Transverse colon (tissue), 4 donors: ENCODE measurements around the gene CABCOCO1. TPM values are rescaled to one million over a fixed set of nuclear protein-coding genes. Genes with fewer than 3 reads are reported as not detected.

Experiments
- DNase-seq: peaks from one replicate; pipeline ENCODE4 v3.0.0-alpha.2; 2019
- H3K27ac ChIP-seq, 4 donors: fragments of 200-600 bp; sonication (generic); 2 replicates each; pipeline ENCODE4 v1.5.1; 2016 to 2018; ENCODE audit warnings: inconsistent platforms in 4 of 4
- H3K27me3 ChIP-seq: fragments of 200-600 bp; sonication (generic); 2 replicates; pipeline ENCODE4 v1.5.1; 2017; ENCODE audit warnings: inconsistent platforms
- H3K36me3 ChIP-seq, 4 donors: fragments of 200-600 bp; sonication (generic); 2 replicates each; pipeline ENCODE4 v1.5.1; 2017 to 2019; ENCODE audit warnings: inconsistent platforms in 4 of 4
- H3K4me1 ChIP-seq, 4 donors: fragments of 200-600 bp; sonication (generic); 2 replicates each; pipeline ENCODE4 v1.5.1; 2017 to 2020; ENCODE audit warnings: inconsistent platforms in 4 of 4
- H3K4me3 ChIP-seq, 4 donors: fragments of 200-600 bp; sonication (generic); 1 replicate in 1 of 4; 2 replicates in 3 of 4; pipeline versions ENCODE4 v1.5.1 to v1.6.1; 2017 to 2019; ENCODE audit warnings: inconsistent platforms in 4 of 4
- H3K9me3 ChIP-seq, 2 donors: fragments of 200-600 bp; sonication (generic); 2 replicates each; pipeline ENCODE4 v1.5.1; 2017 to 2019; ENCODE audit warnings: inconsistent platforms in 2 of 2
- EP300 ChIP-seq: sonication (generic); formaldehyde crosslinking; IDR thresholded peaks from one replicate; pipeline ENCODE4 v1.6.1; 2017; ENCODE audit warnings: antibody characterized with exemption, low read depth
- POLR2A ChIP-seq: fragments of 450-650 bp; IDR thresholded peaks from one replicate; pipeline ENCODE4 v1.6.1; 2016; ENCODE audit warnings: antibody characterized with exemption, mild to moderate bottlenecking, moderate library complexity
- POLR2AphosphoS5 ChIP-seq, 3 donors: sonication (generic); formaldehyde crosslinking; IDR thresholded peaks; one replicate each; pipeline ENCODE4 v1.6.1; 2016; ENCODE audit warnings: antibody characterized with exemption in 3 of 3
- WGBS, 2 donors: methylation state at CpG; one replicate each; pipeline ENCODE4 v1.1.5; 2018; ENCODE audit warnings: low coverage in 1 of 2; 5-methylcytosine and 5-hydroxymethylcytosine counted together
- in situ Hi-C, 4 donors: fragments of 200-750 bp; cut with MboI; loops; one replicate each; pipeline versions ENCODE4 v1.15.0 to v1.15.1; 2017; ENCODE audit warnings: low sequenced_read_pairs in 3 of 4, low pct_ligation_motif_present in 1 of 4, low pct_unique_long_range_greater_than_20kb in 1 of 4
- intact Hi-C: fragments of 100-400 bp; cut with DNase I; formaldehyde crosslinking; loops from one replicate; pipeline ENCODE4 v1.15.1; 2023; ENCODE audit warnings: low total_unique reads
- total RNA-seq, 4 donors: library from RNA; depleted of rRNA; stranded (reverse); fragments of >200 nt; gene quantifications; one replicate each; pipeline ENCODE4 v1.1.0, GENCODE V29; 2016
- TF ChIP-seq, protein P1 (sequence below), 5 experiments: fragments of 200-600 bp in 3 of 5; fragments of 450-650 bp in 2 of 5; sonication (generic) in 3 of 5; IDR thresholded peaks; 1 replicate in 2 of 5; 2 replicates in 3 of 5; pipeline ENCODE4 v1.5.1; 2016 to 2017; ENCODE audit warnings: antibody characterized with exemption in 5 of 5, inconsistent platforms in 3 of 5, mild to moderate bottlenecking in 2 of 5, moderate library complexity in 1 of 5

CABCOCO1 gene
- total RNA-seq, 4 donors from 2014 or later, result not detected

DNA sequence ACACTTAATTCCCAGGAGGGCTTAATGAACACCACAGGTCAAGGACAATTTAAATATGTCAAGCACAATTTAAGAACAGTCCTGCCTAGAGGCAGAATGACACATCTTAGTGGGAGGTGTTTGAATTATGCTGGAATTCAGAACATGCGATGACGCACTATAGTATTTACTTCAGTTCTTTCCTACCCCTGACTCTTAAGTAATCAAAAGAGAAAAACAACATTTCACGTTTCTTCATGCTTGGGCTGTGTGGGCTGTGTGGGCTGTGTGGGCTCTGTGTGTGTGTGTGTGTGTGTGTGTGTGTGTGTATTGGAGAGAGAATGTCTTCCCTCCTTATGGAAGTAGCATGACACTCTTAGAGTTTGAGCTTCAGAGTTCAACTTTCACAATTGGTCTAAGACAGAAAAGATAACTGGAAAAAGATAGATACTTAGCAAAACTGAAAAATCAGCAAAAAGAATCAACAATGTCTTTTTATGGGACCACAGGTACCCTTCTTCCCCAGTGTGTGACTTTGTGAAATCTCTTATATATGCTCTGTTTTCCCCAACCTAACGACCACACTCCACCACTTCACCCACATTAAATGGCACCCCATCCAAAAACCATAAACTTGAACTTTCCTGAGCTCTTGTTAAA lies 33.7 kb upstream of the CABCOCO1 start:
- TF ChIP-seq, protein P1, sequence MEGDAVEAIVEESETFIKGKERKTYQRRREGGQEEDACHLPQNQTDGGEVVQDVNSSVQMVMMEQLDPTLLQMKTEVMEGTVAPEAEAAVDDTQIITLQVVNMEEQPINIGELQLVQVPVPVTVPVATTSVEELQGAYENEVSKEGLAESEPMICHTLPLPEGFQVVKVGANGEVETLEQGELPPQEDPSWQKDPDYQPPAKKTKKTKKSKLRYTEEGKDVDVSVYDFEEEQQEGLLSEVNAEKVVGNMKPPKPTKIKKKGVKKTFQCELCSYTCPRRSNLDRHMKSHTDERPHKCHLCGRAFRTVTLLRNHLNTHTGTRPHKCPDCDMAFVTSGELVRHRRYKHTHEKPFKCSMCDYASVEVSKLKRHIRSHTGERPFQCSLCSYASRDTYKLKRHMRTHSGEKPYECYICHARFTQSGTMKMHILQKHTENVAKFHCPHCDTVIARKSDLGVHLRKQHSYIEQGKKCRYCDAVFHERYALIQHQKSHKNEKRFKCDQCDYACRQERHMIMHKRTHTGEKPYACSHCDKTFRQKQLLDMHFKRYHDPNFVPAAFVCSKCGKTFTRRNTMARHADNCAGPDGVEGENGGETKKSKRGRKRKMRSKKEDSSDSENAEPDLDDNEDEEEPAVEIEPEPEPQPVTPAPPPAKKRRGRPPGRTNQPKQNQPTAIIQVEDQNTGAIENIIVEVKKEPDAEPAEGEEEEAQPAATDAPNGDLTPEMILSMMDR (IDR thresholded peaks at IDR 0.05), result no peak
- TF ChIP-seq EP300 (no peak), POLR2A (no peak), POLR2AphosphoS5 (IDR thresholded peaks at IDR 0.05) (no peak)
- Histone ChIP-seq H3K4me3 (no peak overlapping the region), H3K27me3 (no peaks in the 10 kb centered on the region), H3K4me1 (peaks cover 0 to 2% (median 0%) of the 10 kb centered on the region in 4 donors), H3K36me3 (no peaks in the 10 kb centered on the region), H3K9me3 (no peaks in the 10 kb centered on the region), H3K27ac (peak overlapping the region; percentile 2 to 41 (median 30))
- no peak for DNase-seq
- intact Hi-C loops, result no loop called here
- in situ Hi-C loops, result no loop called here
- 71 to 78% methylated on average over 4 of the region's 4 CpGs for WGBS, 2 donors

DNA sequence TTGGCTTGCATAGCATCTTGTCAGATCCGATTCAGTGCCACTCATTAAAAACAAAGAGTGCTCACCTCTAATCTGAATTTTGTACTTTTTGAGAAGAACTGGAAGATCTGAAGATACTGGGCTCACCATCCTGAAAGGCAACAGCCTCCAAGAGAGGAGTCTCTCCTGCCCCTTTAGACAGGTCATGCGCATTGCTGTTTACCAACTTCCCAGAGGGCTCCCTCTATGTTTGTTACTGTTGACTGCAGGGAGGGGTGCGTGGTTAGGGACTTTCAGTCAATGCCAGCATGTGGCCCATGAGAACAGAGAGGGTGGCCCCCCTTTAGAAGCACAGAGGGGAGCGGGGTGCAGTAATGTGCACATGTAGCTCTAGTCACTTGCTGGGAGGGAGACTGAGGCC lies 33.2 kb upstream of the CABCOCO1 start:
- in situ Hi-C loops, result no loop called here
- no peak for TF ChIP-seq EP300
- TF ChIP-seq POLR2A, result no peak
- TF ChIP-seq, protein P1 (IDR thresholded peaks at IDR 0.05), result no peak
- no peak for TF ChIP-seq POLR2AphosphoS5 (IDR thresholded peaks at IDR 0.05)
- DNase-seq, result no peak
- H3K9me3 ChIP-seq, result no peaks in the 10 kb centered on the region
- H3K27me3 ChIP-seq, result no peaks in the 10 kb centered on the region
- peaks cover 0 to 2% (median 0%) of the 10 kb centered on the region in 4 donors for H3K4me1 ChIP-seq
- H3K27ac ChIP-seq, result peak overlapping the region in 3 of 4 donors; percentile 3 to 20 (median 4)
- no peak overlapping the region for H3K4me3 ChIP-seq
- 94 to 100% methylated on average over 1 to 4 of the region's 4 CpGs for WGBS, 2 donors
- intact Hi-C loops, result no loop called here
- no peaks in the 10 kb centered on the region for H3K36me3 ChIP-seq

DNA sequence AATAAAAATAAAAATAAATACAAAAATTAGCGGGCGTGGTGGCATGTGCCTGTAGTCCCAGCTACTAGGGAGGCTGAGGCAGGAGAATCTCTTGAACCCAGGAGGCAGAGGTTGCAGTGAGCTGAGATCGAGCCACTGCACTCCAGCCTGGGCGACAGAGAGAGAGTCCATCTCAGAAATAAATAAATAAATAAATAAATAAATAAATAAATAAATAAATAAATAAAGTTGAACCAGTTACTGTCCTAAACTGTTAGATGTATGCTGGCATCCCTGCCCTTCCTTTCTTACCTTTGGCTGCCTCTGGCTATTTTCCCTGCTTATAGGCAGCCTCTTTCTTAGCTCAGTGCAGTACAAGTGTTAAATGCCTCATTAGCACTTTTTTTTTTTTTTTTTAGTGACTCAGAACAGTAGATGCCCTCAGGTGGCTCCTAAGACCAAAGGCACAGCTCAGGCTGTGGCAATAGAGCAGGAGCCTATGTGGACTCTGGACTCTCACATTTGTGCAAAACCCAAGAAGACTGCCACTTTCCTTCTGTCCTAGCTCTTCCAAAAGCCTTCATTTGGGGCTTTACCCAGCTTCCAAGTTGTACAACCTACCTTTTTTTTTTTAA lies 30.6 kb upstream of the CABCOCO1 start:
- Histone ChIP-seq H3K27ac (no peak overlapping the region), H3K4me1 (peaks cover 0 to 2% (median 0%) of the 10 kb centered on the region in 4 donors), H3K36me3 (no peaks in the 10 kb centered on the region), H3K4me3 (no peak overlapping the region), H3K9me3 (no peaks in the 10 kb centered on the region), H3K27me3 (no peaks in the 10 kb centered on the region)
- intact Hi-C loops (no loop called here), in situ Hi-C loops (no loop called here)
- TF ChIP-seq EP300 (no peak), POLR2AphosphoS5 (IDR thresholded peaks at IDR 0.05) (no peak), POLR2A (no peak)
- TF ChIP-seq, protein P1 (IDR thresholded peaks at IDR 0.05), result no peak
- no peak for DNase-seq
- WGBS, 2 donors, result 87 to 100% methylated on average over 3 to 4 of the region's 4 CpGs

DNA sequence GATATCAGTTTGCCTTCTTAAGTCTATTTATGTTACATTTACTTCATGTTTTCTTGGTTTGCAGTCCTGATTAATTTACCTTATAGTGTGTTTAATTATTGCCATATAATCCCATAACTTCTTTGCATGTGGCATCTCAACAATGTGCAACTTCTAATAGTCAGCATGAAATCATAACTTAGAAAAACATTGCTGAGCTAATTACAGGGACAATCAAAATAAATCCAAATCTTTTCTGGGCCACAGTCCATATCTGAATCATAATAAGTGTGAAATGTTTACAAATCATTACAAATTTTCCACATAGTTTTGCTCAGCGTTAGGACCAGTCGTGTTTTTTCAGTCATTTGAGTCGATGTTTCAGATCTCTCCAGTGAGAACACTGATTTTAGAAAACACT lies 29.1 kb upstream of the CABCOCO1 start:
- Histone ChIP-seq H3K27ac (no peak overlapping the region), H3K4me1 (no peaks in the 10 kb centered on the region), H3K36me3 (no peaks in the 10 kb centered on the region), H3K27me3 (no peaks in the 10 kb centered on the region), H3K4me3 (no peak overlapping the region), H3K9me3 (no peaks in the 10 kb centered on the region)
- TF ChIP-seq, protein P1 (IDR thresholded peaks at IDR 0.05), result no peak
- TF ChIP-seq POLR2A (no peak), POLR2AphosphoS5 (IDR thresholded peaks at IDR 0.05) (no peak), EP300 (no peak)
- 32 to 57% methylated on average over 3 of the region's 3 CpGs for WGBS, 2 donors
- intact Hi-C loops (no loop called here), in situ Hi-C loops (no loop called here)
- no peak for DNase-seq
